GM18508 (cell line): ENCODE results near the gene ABCG4.

ENCODE experiments used
- ATAC-seq: cut with Tn5 transposase; IDR thresholded peaks from one replicate; pipeline ENCODE4 v1.9.1; 2021; ENCODE audit warnings: moderate number of reproducible peaks; ENCODE audit not compliant: insufficient read depth, unreplicated experiment

ABCG4 gene

GRCh38 chr11:119202554-119202953 lies 53.7 kb downstream of the ABCG4 start:
- ATAC-seq: no peak

GRCh38 chr11:119204066-119204465 lies 55.2 kb downstream of the ABCG4 start:
- ATAC-seq: no peak

- no peak for ATAC-seq
These were observed 56.2 kb downstream of the ABCG4 start for GRCh38 chr11:119205080-119205479.

- ATAC-seq: no peak
These were observed 57.0 kb downstream of the ABCG4 start, which contains the start of gene CBL for GRCh38 chr11:119205574-119206510. TSS of gene CBL (plus strand) at chr11:119206339. CDS start at chr11:119206418, 79 bp downstream.

GRCh38 chr11:119206511-119207414 lies 57.9 kb downstream of the ABCG4 start:
- no peak for ATAC-seq

GRCh38 chr11:119207415-119207960 lies 58.6 kb downstream of the ABCG4 start:
- ATAC-seq: no peak

- no peak for ATAC-seq
These were observed 60.3 kb downstream of the ABCG4 start for GRCh38 chr11:119209186-119209585.

GRCh38 chr11:119210050-119210449 lies 61.2 kb downstream of the ABCG4 start:
- ATAC-seq: no peak
